ENCODE data around the gene RASGRP4.

- TF ChIP-seq CTCF (conservative IDR thresholded peaks at IDR 0.05; ENCODE audit: low read depth, low read length) (no peak), EZH2 (IDR thresholded peaks at IDR 0.05; ENCODE audit: borderline replicate concordance, low read depth, low read length, poor library complexity, severe bottlenecking) (no peak)
Observed at GRCh38 chr19:38429811-38430156, 3.8 kb upstream of the RASGRP4 start.

All from A673 (cell line).